Kidney tubule cell (primary cell): ENCODE results near the gene PDZD8.

ENCODE experiments used
- DNase-seq: peaks from one replicate; pipeline ENCODE4 v3.0.0-alpha.2; 2018; ENCODE audit warnings: low spot score

PDZD8 gene

GRCh38 chr10:117375360-117376178 lies at the start of gene PDZD8:
PDZD8 (minus strand) TSS chr10:117375440; CDS start chr10:117375227, 213 bp downstream.
- DNase-seq, result peak; percentile 94

- DNase-seq, result no peak
Observed at GRCh38 chr10:117424171-117424570, 48.9 kb upstream of the PDZD8 start.

GRCh38 chr10:117421985-117422384 lies 46.7 kb upstream of the PDZD8 start:
- DNase-seq, result no peak

- DNase-seq, result no peak
Observed at GRCh38 chr10:117420768-117421167, 45.5 kb upstream of the PDZD8 start.

GRCh38 chr10:117419921-117420320 lies 44.7 kb upstream of the PDZD8 start:
- peak; percentile 80 for DNase-seq

GRCh38 chr10:117419159-117419558 lies 43.9 kb upstream of the PDZD8 start:
- DNase-seq, result no peak

- peak; percentile 39 for DNase-seq
Observed at GRCh38 chr10:117418121-117418520, 42.9 kb upstream of the PDZD8 start.

GRCh38 chr10:117417196-117417595 lies 42.0 kb upstream of the PDZD8 start:
- no peak for DNase-seq

- peak; percentile 86 for DNase-seq
Observed at GRCh38 chr10:117413928-117414618, 38.8 kb upstream of the PDZD8 start.

- peak; percentile 23 for DNase-seq
Observed at GRCh38 chr10:117412469-117413010, 37.3 kb upstream of the PDZD8 start.

- no peak for DNase-seq
Observed at GRCh38 chr10:117411479-117412399, 36.5 kb upstream of the PDZD8 start.

GRCh38 chr10:117410557-117410956 lies 35.3 kb upstream of the PDZD8 start:
- DNase-seq, result no peak

GRCh38 chr10:117409549-117410305 lies 34.5 kb upstream of the PDZD8 start:
- DNase-seq, result no peak

- DNase-seq, result no peak
Observed at GRCh38 chr10:117408436-117409384, 33.5 kb upstream of the PDZD8 start.

GRCh38 chr10:117405730-117406129 lies 30.5 kb upstream of the PDZD8 start:
- DNase-seq, result no peak

- DNase-seq, result no peak
Observed at GRCh38 chr10:117400329-117400728, 25.1 kb upstream of the PDZD8 start.

- peak; percentile 19 for DNase-seq
Observed at GRCh38 chr10:117399341-117400196, 24.3 kb upstream of the PDZD8 start.

- DNase-seq, result no peak
Observed at GRCh38 chr10:117398029-117398428, 22.8 kb upstream of the PDZD8 start.
